IMR-90 (cell line): Measurements from ENCODE around the gene NEO1. TPM values are rescaled to one million over a fixed set of nuclear protein-coding genes. Genes with fewer than 3 reads are reported as not detected.
A peak's percentile ranks its signal among the peaks of the same experiment; 100 is the strongest.

Source experiments
- ATAC-seq: fragments of 200-7000 bp; cut with Tn5 transposase; 2 replicates; pipeline ENCODE4 v1.9.1; 2020; ENCODE audit warnings: low read depth, mild to moderate bottlenecking, moderate library complexity
- BruUV-seq: library from RNA; stranded (reverse); fragments of 400-500 nt; replicated peaks from 2 replicates; lab custom pipeline; 2021; lab: Mats Ljungman, UMichigan
- CTCF ChIA-PET: fragments of 300-600 bp; formaldehyde crosslinking; extraction: SDS; loops from one replicate; lab custom pipeline; 2021; ENCODE audit warnings: antibody characterized with exemption; lab: Yijun Ruan, JAX
- POLR2A ChIA-PET: fragments of 300-600 bp; sonication (Branson Sonifier 250); formaldehyde crosslinking; loops from one replicate; lab custom pipeline; 2022; ENCODE audit warnings: antibody characterized with exemption; ENCODE audit not compliant: unreplicated experiment; lab: Charles Lee
- DNase-seq: peaks from one replicate; pipeline ENCODE4 v3.0.0; 2013
- H2AFZ ChIP-seq: replicated peaks from 2 replicates; pipeline ENCODE3; 2013; ENCODE audit warnings: low read length, mild to moderate bottlenecking; ENCODE audit not compliant: poor library complexity
- H2AK5ac ChIP-seq: 2 replicates; pipeline ENCODE4 v1.6.1; 2013; ENCODE audit warnings: low read depth, low read length, inconsistent platforms
- H2AK9ac ChIP-seq: replicated peaks from 2 replicates; pipeline ENCODE3; 2013; ENCODE audit warnings: mild to moderate bottlenecking, low read depth, low read length, moderate library complexity; ENCODE audit not compliant: poor library complexity
- H2BK120ac ChIP-seq: 2 replicates; pipeline ENCODE4 v1.6.1; 2013; ENCODE audit warnings: low read depth, low read length, inconsistent platforms
- H2BK15ac ChIP-seq: 3 replicates; pipeline ENCODE4 v1.6.1; 2013; ENCODE audit warnings: low read depth, low read length, inconsistent platforms
- H2BK20ac ChIP-seq: 2 replicates; pipeline ENCODE4 v1.6.1; 2013; ENCODE audit warnings: low read depth, mild to moderate bottlenecking, inconsistent platforms, low read length, moderate library complexity
- H2BK5ac ChIP-seq: 2 replicates; pipeline ENCODE4 v1.6.1; 2013; ENCODE audit warnings: mild to moderate bottlenecking, low read depth, low read length, inconsistent platforms; ENCODE audit not compliant: poor library complexity, severe bottlenecking
- H3K14ac ChIP-seq: replicated peaks from 2 replicates; pipeline ENCODE4 v1.6.1; 2013; ENCODE audit warnings: low read depth, low read length, inconsistent platforms
- H3K18ac ChIP-seq: 2 replicates; pipeline ENCODE4 v1.6.1; 2013; ENCODE audit warnings: low read depth, low read length, control low read depth
- H3K23ac ChIP-seq: 2 replicates; pipeline ENCODE4 v1.6.1; 2013; ENCODE audit warnings: low read depth, low read length, inconsistent platforms
- H3K27ac ChIP-seq: 2 replicates; pipeline ENCODE4 v1.5.1; 2013; ENCODE audit warnings: mild to moderate bottlenecking, control low read depth, low read length; ENCODE audit not compliant: insufficient read depth
- H3K27me3 ChIP-seq: 2 replicates; pipeline ENCODE4 v1.6.1; 2013; ENCODE audit warnings: low read length; ENCODE audit not compliant: control insufficient read depth, insufficient read depth
- H3K36me3 ChIP-seq: 2 replicates; pipeline ENCODE4 v1.6.1; 2013; ENCODE audit warnings: low read length, mixed read lengths; ENCODE audit not compliant: control insufficient read depth, insufficient read depth
- H3K4ac ChIP-seq: 2 replicates; pipeline ENCODE4 v1.6.1; 2013; ENCODE audit warnings: low read depth, low read length, inconsistent platforms
- H3K4me1 ChIP-seq: 2 replicates; pipeline ENCODE4 v1.6.1; 2013; ENCODE audit warnings: low read length, mixed read lengths; ENCODE audit not compliant: control insufficient read depth, insufficient read depth
- H3K4me2 ChIP-seq: 2 replicates; pipeline ENCODE4 v1.6.1; 2013; ENCODE audit warnings: low read depth, mild to moderate bottlenecking, control low read depth, low read length, moderate library complexity
- H3K4me3 ChIP-seq: 2 replicates; pipeline ENCODE4 v1.5.1; 2013; ENCODE audit warnings: low read depth, mild to moderate bottlenecking, control low read depth, low read length, moderate library complexity; ENCODE audit not compliant: insufficient read depth
- H3K56ac ChIP-seq: 2 replicates; pipeline ENCODE4 v1.6.1; 2013; ENCODE audit warnings: low read length, inconsistent platforms; ENCODE audit not compliant: insufficient read depth; ENCODE audit errors: extremely low read depth
- H3K79me1 ChIP-seq, 2 experiments: 2 replicates each; pipeline ENCODE4 v1.6.1; 2013; ENCODE audit warnings: low read length in 2 of 2, inconsistent platforms in 1 of 2, low read depth in 1 of 2
- H3K9ac ChIP-seq: 2 replicates; pipeline ENCODE4 v1.6.1; 2013; ENCODE audit warnings: low read depth, low read length, control low read depth
- H3K9me1 ChIP-seq: 2 replicates; pipeline ENCODE4 v1.6.1; 2013; ENCODE audit warnings: low read length, inconsistent platforms; ENCODE audit not compliant: insufficient read depth
- H3K9me3 ChIP-seq: 2 replicates; pipeline ENCODE4 v1.6.1; 2013; ENCODE audit warnings: low read length; ENCODE audit not compliant: control insufficient read depth, insufficient read depth
- H4K20me1 ChIP-seq: 2 replicates; pipeline ENCODE4 v1.6.1; 2013; ENCODE audit warnings: low read length, inconsistent platforms; ENCODE audit not compliant: insufficient read depth
- H4K5ac ChIP-seq: 2 replicates; pipeline ENCODE4 v1.6.1; 2013; ENCODE audit warnings: mild to moderate bottlenecking, low read depth, low read length, control low read depth
- H4K8ac ChIP-seq, 2 experiments: 2 replicates each; pipeline ENCODE4 v1.6.1; 2013; ENCODE audit warnings: low read depth in 2 of 2, low read length in 2 of 2, control low read depth in 1 of 2, inconsistent platforms in 1 of 2
- H4K91ac ChIP-seq: 2 replicates; pipeline ENCODE4 v1.6.1; 2013; ENCODE audit warnings: low read depth, low read length, inconsistent platforms; ENCODE audit not compliant: insufficient read depth
- ELK1 ChIP-seq: fragments of 150-350 bp; IDR thresholded peaks from 2 replicates; pipeline ENCODE4 v1.6.1; 2016; ENCODE audit warnings: low read depth, mild to moderate bottlenecking, low read length, moderate library complexity, borderline replicate concordance
- FOS ChIP-seq: fragments of 150-350 bp; IDR thresholded peaks from 2 replicates; pipeline ENCODE4 v1.6.1; 2016; ENCODE audit warnings: low read depth, low read length
- MAFK ChIP-seq: IDR thresholded peaks from 2 replicates; pipeline ENCODE4 v1.6.1; 2012; ENCODE audit warnings: low read depth, low read length, improper control_type of control experiment
- NFE2L2 ChIP-seq: fragments of 150-350 bp; IDR thresholded peaks from 2 replicates; pipeline ENCODE4 v1.6.1; 2016; ENCODE audit warnings: low read depth, mild to moderate bottlenecking, low read length
- RAD21 ChIP-seq: IDR thresholded peaks from 2 replicates; pipeline ENCODE4 v1.6.1; 2012; ENCODE audit warnings: low read length, improper control_type of control experiment
- RCOR1 ChIP-seq: IDR thresholded peaks from 2 replicates; pipeline ENCODE4 v1.6.1; 2012; ENCODE audit warnings: mild to moderate bottlenecking, low read length, improper control_type of control experiment; ENCODE audit not compliant: insufficient replicate concordance
- WGBS, 2 experiments: methylation state at CpG; one replicate each; pipeline versions ENCODE4 v1.1.5 to v1.1.7; 2013; ENCODE audit warnings: missing lambda C conversion rate in 2 of 2; ENCODE audit not compliant: insufficient read length in 1 of 2; ENCODE audit errors: extremely low coverage in 2 of 2; 5-methylcytosine and 5-hydroxymethylcytosine counted together
- dilution Hi-C: fragments of 300-500 bp; cut with HindIII; formaldehyde crosslinking; loops from one replicate; pipeline ENCODE4 v1.14.3; 2018; ENCODE audit warnings: low sequenced_read_pairs; ENCODE audit not compliant: unreplicated experiment
- in situ Hi-C: fragments of 300-500 bp; cut with MboI; formaldehyde crosslinking; loops from 3 replicates; pipeline ENCODE4 v1.14.3; 2019; ENCODE audit warnings: low sequenced_read_pairs, inconsistent platforms, mixed read lengths
- intact Hi-C: fragments of 100-400 bp; cut with micrococcal nuclease; formaldehyde crosslinking; loops from 2 replicates; pipeline ENCODE4 v1.10.0; 2022
- polyA plus RNA-seq, 3 experiments: library from polyadenylated mRNA; depleted of rRNA; stranded (reverse); fragments of >200 nt; gene quantifications; 2 replicates each; pipeline ENCODE4 v1.2.3, GENCODE V29; 2012; ENCODE audit warnings: low replicate concordance in 1 of 3
- total RNA-seq: library from RNA; depleted of rRNA; stranded (reverse); fragments of >200 nt; gene quantifications from 2 replicates; pipeline ENCODE4 v1.2.3, GENCODE V29; 2012
- TF ChIP-seq, protein P1 (sequence below): conservative IDR thresholded peaks from 2 replicates; pipeline ENCODE4 v1.5.1; 2012; ENCODE audit warnings: mild to moderate bottlenecking, low read depth, low read length, improper control_type of control experiment

Gene NEO1
- total and polyA plus RNA-seq, 2 of the 4 experiments (the other 2 are of a cell fraction) = 16.3 to 18.5 TPM

DNA sequence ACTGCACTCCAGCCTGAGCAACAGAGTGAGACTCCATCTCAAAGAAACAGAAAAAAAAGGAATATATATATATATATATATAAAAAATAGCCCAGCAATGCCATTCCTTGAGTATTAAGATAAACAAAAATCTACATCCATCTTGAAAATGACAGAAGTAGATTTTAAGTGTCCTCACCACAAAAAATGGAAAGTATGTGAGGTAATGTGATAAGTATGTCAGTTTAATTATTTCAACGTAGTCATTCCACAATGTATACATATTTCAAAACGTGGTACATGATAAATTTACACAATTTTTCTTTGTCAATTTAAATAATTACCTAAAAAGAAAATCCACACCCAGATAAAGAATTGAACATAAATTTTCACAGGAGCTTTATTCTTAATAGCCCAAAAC lies 261.6 kb downstream of the NEO1 start:
- Histone ChIP-seq H4K91ac (no peak overlapping the region), H3K4me2 (no peak overlapping the region), H3K79me1 (no peaks in the 10 kb centered on the region), H2BK5ac (no peak overlapping the region), H2BK120ac (no peak overlapping the region), H3K9me3 (no peaks in the 10 kb centered on the region), H4K5ac (no peak overlapping the region), H3K14ac (peak overlapping the region; percentile 59; the same call in 1 of the 2 replicates), H2AK9ac (no peak overlapping the region), H3K56ac (no peak overlapping the region), H3K9me1 (no peaks in the 10 kb centered on the region), H3K27ac (no peak overlapping the region), H3K36me3 (no peaks in the 10 kb centered on the region), H3K4ac (no peak overlapping the region), H2AFZ (no peak overlapping the region), H2AK5ac (no peak overlapping the region), H3K4me1 (no peaks in the 10 kb centered on the region; the same call in 1 of the 2 replicates), H2BK15ac (no peak overlapping the region), H3K23ac (no peak overlapping the region), H4K20me1 (no peaks in the 10 kb centered on the region), H3K27me3 (peaks cover 9% of the 10 kb centered on the region), H2BK20ac (no peak overlapping the region), H4K8ac (no peak overlapping the region), H3K4me3 (no peak overlapping the region), H3K9ac (no peak overlapping the region), H3K18ac (no peak overlapping the region)
- no peak for TF ChIP-seq MAFK
- TF ChIP-seq, protein P1, sequence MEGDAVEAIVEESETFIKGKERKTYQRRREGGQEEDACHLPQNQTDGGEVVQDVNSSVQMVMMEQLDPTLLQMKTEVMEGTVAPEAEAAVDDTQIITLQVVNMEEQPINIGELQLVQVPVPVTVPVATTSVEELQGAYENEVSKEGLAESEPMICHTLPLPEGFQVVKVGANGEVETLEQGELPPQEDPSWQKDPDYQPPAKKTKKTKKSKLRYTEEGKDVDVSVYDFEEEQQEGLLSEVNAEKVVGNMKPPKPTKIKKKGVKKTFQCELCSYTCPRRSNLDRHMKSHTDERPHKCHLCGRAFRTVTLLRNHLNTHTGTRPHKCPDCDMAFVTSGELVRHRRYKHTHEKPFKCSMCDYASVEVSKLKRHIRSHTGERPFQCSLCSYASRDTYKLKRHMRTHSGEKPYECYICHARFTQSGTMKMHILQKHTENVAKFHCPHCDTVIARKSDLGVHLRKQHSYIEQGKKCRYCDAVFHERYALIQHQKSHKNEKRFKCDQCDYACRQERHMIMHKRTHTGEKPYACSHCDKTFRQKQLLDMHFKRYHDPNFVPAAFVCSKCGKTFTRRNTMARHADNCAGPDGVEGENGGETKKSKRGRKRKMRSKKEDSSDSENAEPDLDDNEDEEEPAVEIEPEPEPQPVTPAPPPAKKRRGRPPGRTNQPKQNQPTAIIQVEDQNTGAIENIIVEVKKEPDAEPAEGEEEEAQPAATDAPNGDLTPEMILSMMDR = no peak
- TF ChIP-seq ELK1 = no peak
- no peak for TF ChIP-seq FOS
- TF ChIP-seq RCOR1 = no peak
- no peak for TF ChIP-seq NFE2L2
- no peak for TF ChIP-seq RAD21
- ChIA-PET CTCF (interaction anchor here (1.2 kb wide), 1 partner anchor 21 kb away, joined by 3 read pairs; no protein-coding TSS in a partner anchor), POLR2A (no interaction called here)
- BruUV-seq = no TSS peak
- no CpG with 5 or more reads among the region's 2 CpGs for WGBS, 2 experiments
- in situ Hi-C loops = no loop called here
- dilution Hi-C loops = no loop called here
- intact Hi-C loops = no loop called here
- DNase-seq (peak; percentile 11), ATAC-seq (peak; percentile 27; the same call in 1 of the 2 replicates)
